T-helper 17 cell (primary cell): ENCODE results near the gene LARGE1. TPM values are rescaled to one million over a fixed set of nuclear protein-coding genes. Genes with fewer than 3 reads are reported as not detected.

ENCODE experiments used
- ATAC-seq: fragments of 150-1000 bp; cut with Tn5 transposase; 2 replicates; pipeline ENCODE4 v1.10.0; 2021; ENCODE audit warnings: mild to moderate bottlenecking, moderate library complexity
- DNase-seq, 3 donors: peaks; one replicate each; pipeline versions ENCODE4 v3.0.0 to v3.0.0-alpha.2; 2020 to 2021
- H3K9me3 ChIP-seq: one replicate; pipeline ENCODE4 v1.7.0; 2013; ENCODE audit warnings: low read length, mild to moderate bottlenecking; ENCODE audit not compliant: control insufficient read depth, poor library complexity, severe bottlenecking
- H3K27ac Mint-ChIP-seq: one replicate; pipeline ENCODE4 v1.8.0; 2022; ENCODE audit warnings: mild to moderate bottlenecking, moderate library complexity, mixed read lengths
- H3K27me3 Mint-ChIP-seq: one replicate; pipeline ENCODE4 v1.8.0; 2022; ENCODE audit warnings: mixed read lengths
- H3K36me3 Mint-ChIP-seq: one replicate; pipeline ENCODE4 v1.8.0; 2022; ENCODE audit warnings: low read depth, mixed read lengths
- H3K4me1 Mint-ChIP-seq: one replicate; pipeline ENCODE4 v1.8.0; 2022; ENCODE audit warnings: mild to moderate bottlenecking, mixed read lengths
- H3K4me3 Mint-ChIP-seq: one replicate; pipeline ENCODE4 v1.8.0; 2022; ENCODE audit warnings: mild to moderate bottlenecking, moderate library complexity, mixed read lengths
- total RNA-seq, 4 donors: library from RNA in 2 of 4; stranded (reverse) in 2 of 4; gene quantifications; one replicate each; pipeline ENCODE4 v1.2.3 and lab custom pipeline; 2022 to 2026

Gene LARGE1
- total RNA-seq, 2 donors from 2014 or later = 2.1 to 7.0 TPM

- no peaks in the 10 kb centered on the region for H3K36me3 Mint-ChIP-seq
- H3K9me3 ChIP-seq = no peaks in the 10 kb centered on the region
- no peak for DNase-seq
- no peak overlapping the region for H3K4me3 Mint-ChIP-seq
- H3K4me1 Mint-ChIP-seq = no peaks in the 10 kb centered on the region
- H3K27ac Mint-ChIP-seq = no peak overlapping the region
- no peak for ATAC-seq
- no peaks in the 10 kb centered on the region for H3K27me3 Mint-ChIP-seq
Measured at GRCh38 chr22:33807470-33807869, 112.8 kb downstream of the LARGE1 start.

- H3K27ac Mint-ChIP-seq = no peak overlapping the region
- no peak for DNase-seq
- H3K4me1 Mint-ChIP-seq = no peaks in the 10 kb centered on the region
- no peak for ATAC-seq
- no peak overlapping the region for H3K4me3 Mint-ChIP-seq
- H3K27me3 Mint-ChIP-seq = no peaks in the 10 kb centered on the region
- no peaks in the 10 kb centered on the region for H3K9me3 ChIP-seq
- H3K36me3 Mint-ChIP-seq = no peaks in the 10 kb centered on the region
Measured at GRCh38 chr22:33806191-33806590, 114.1 kb downstream of the LARGE1 start.

GRCh38 chr22:33803371-33804282 lies 116.6 kb downstream of the LARGE1 start:
- Mint-ChIP-seq H3K27me3 (no peaks in the 10 kb centered on the region), H3K27ac (no peak overlapping the region), H3K36me3 (no peaks in the 10 kb centered on the region), H3K4me1 (no peaks in the 10 kb centered on the region), H3K4me3 (no peak overlapping the region)
- DNase-seq = no peak
- no peaks in the 10 kb centered on the region for H3K9me3 ChIP-seq
- no peak for ATAC-seq

- ATAC-seq (no peak), DNase-seq (no peak)
- Mint-ChIP-seq H3K27ac (no peak overlapping the region), H3K36me3 (no peaks in the 10 kb centered on the region), H3K4me1 (peaks cover 2% of the 10 kb centered on the region), H3K27me3 (no peaks in the 10 kb centered on the region), H3K4me3 (no peak overlapping the region)
- no peaks in the 10 kb centered on the region for H3K9me3 ChIP-seq
Measured at GRCh38 chr22:33798401-33798800, 121.9 kb downstream of the LARGE1 start.

GRCh38 chr22:33796494-33796893 lies 123.8 kb downstream of the LARGE1 start:
- no peak for DNase-seq

GRCh38 chr22:33793475-33793874 lies 126.8 kb downstream of the LARGE1 start:
- no peaks in the 10 kb centered on the region for H3K36me3 Mint-ChIP-seq
- peaks cover 2% of the 10 kb centered on the region for H3K4me1 Mint-ChIP-seq
- DNase-seq (no peak), ATAC-seq (no peak)
- H3K9me3 ChIP-seq = no peaks in the 10 kb centered on the region
- no peak overlapping the region for H3K4me3 Mint-ChIP-seq
- H3K27me3 Mint-ChIP-seq = no peaks in the 10 kb centered on the region
- no peak overlapping the region for H3K27ac Mint-ChIP-seq

More at GRCh38 chr22:33796494-33796893, 123.8 kb downstream of the LARGE1 start:
- H3K27ac Mint-ChIP-seq = no peak overlapping the region
- H3K9me3 ChIP-seq = no peaks in the 10 kb centered on the region
- no peaks in the 10 kb centered on the region for H3K27me3 Mint-ChIP-seq
- no peak overlapping the region for H3K4me3 Mint-ChIP-seq
- H3K36me3 Mint-ChIP-seq = no peaks in the 10 kb centered on the region
- peaks cover 2% of the 10 kb centered on the region for H3K4me1 Mint-ChIP-seq
- no peak for ATAC-seq

GRCh38 chr22:33792832-33793231 lies 127.4 kb downstream of the LARGE1 start:
- Mint-ChIP-seq H3K4me3 (no peak overlapping the region), H3K4me1 (peaks cover 2% of the 10 kb centered on the region), H3K36me3 (no peaks in the 10 kb centered on the region), H3K27ac (no peak overlapping the region), H3K27me3 (no peaks in the 10 kb centered on the region)
- ATAC-seq (no peak), DNase-seq (no peak)
- H3K9me3 ChIP-seq = no peaks in the 10 kb centered on the region

GRCh38 chr22:33789690-33790253 lies 130.5 kb downstream of the LARGE1 start:
- ATAC-seq = no peak
- no peaks in the 10 kb centered on the region for H3K9me3 ChIP-seq
- no peak for DNase-seq
- Mint-ChIP-seq H3K27me3 (no peaks in the 10 kb centered on the region), H3K27ac (no peak overlapping the region), H3K4me1 (peaks cover 2% of the 10 kb centered on the region), H3K4me3 (no peak overlapping the region), H3K36me3 (no peaks in the 10 kb centered on the region)

GRCh38 chr22:33788927-33789326 lies 131.3 kb downstream of the LARGE1 start:
- Mint-ChIP-seq H3K27me3 (no peaks in the 10 kb centered on the region), H3K36me3 (no peaks in the 10 kb centered on the region), H3K4me1 (peaks cover 2% of the 10 kb centered on the region), H3K4me3 (no peak overlapping the region), H3K27ac (no peak overlapping the region)
- no peaks in the 10 kb centered on the region for H3K9me3 ChIP-seq
- ATAC-seq (no peak), DNase-seq (no peak)

- no peaks in the 10 kb centered on the region for H3K4me1 Mint-ChIP-seq
- H3K27ac Mint-ChIP-seq = no peak overlapping the region
- no peaks in the 10 kb centered on the region for H3K36me3 Mint-ChIP-seq
- no peak for DNase-seq
- no peaks in the 10 kb centered on the region for H3K27me3 Mint-ChIP-seq
- no peak for ATAC-seq
- H3K4me3 Mint-ChIP-seq = no peak overlapping the region
- no peaks in the 10 kb centered on the region for H3K9me3 ChIP-seq
Measured at GRCh38 chr22:33787645-33788456, 132.4 kb downstream of the LARGE1 start.

GRCh38 chr22:33786149-33786548 lies 134.1 kb downstream of the LARGE1 start:
- ATAC-seq (no peak), DNase-seq (no peak)
- Mint-ChIP-seq H3K4me3 (no peak overlapping the region), H3K27ac (no peak overlapping the region), H3K36me3 (no peaks in the 10 kb centered on the region), H3K27me3 (no peaks in the 10 kb centered on the region), H3K4me1 (no peaks in the 10 kb centered on the region)
- no peaks in the 10 kb centered on the region for H3K9me3 ChIP-seq

- DNase-seq (no peak), ATAC-seq (no peak)
- Mint-ChIP-seq H3K36me3 (no peaks in the 10 kb centered on the region), H3K4me1 (no peaks in the 10 kb centered on the region), H3K27ac (no peak overlapping the region), H3K4me3 (no peak overlapping the region), H3K27me3 (no peaks in the 10 kb centered on the region)
- H3K9me3 ChIP-seq = no peaks in the 10 kb centered on the region
Measured at GRCh38 chr22:33785283-33785968, 134.8 kb downstream of the LARGE1 start.

GRCh38 chr22:33781411-33781810 lies 138.9 kb downstream of the LARGE1 start:
- Mint-ChIP-seq H3K36me3 (no peaks in the 10 kb centered on the region), H3K27ac (no peak overlapping the region), H3K4me1 (no peaks in the 10 kb centered on the region), H3K4me3 (no peak overlapping the region), H3K27me3 (no peaks in the 10 kb centered on the region)
- no peak for DNase-seq
- no peak for ATAC-seq
- no peaks in the 10 kb centered on the region for H3K9me3 ChIP-seq
